Mucosa of descending colon (tissue), 3 donors: Measurements from ENCODE around the gene COL4A4. TPM values are rescaled to one million over a fixed set of nuclear protein-coding genes. Genes with fewer than 3 reads are reported as not detected.

Source experiments
- ATAC-seq: fragments of 200-7000 bp; cut with Tn5 transposase; one replicate; pipeline ENCODE4 v1.9.1; 2020; ENCODE audit warnings: mild to moderate bottlenecking, moderate library complexity
- DNase-seq, 3 donors: peaks; one replicate each; pipeline ENCODE4 v3.0.0-alpha.2; 2020
- H3K36me3 ChIP-seq: fragments of 200-600 bp; one replicate; pipeline ENCODE4 v1.8.0; 2021; ENCODE audit warnings: low read depth, mild to moderate bottlenecking
- H3K4me1 ChIP-seq: fragments of 200-600 bp; one replicate; pipeline ENCODE4 v1.8.0; 2021; ENCODE audit warnings: low read depth, mild to moderate bottlenecking
- H3K4me3 ChIP-seq: fragments of 200-600 bp; one replicate; pipeline ENCODE4 v1.8.0; 2021; ENCODE audit warnings: mild to moderate bottlenecking
- H3K9me3 ChIP-seq: fragments of 200-600 bp; one replicate; pipeline ENCODE4 v1.8.0; 2021; ENCODE audit warnings: mild to moderate bottlenecking
- CTCF ChIP-seq: fragments of 200-600 bp; IDR thresholded peaks from one replicate; pipeline ENCODE4 v1.8.0; 2022; ENCODE audit warnings: antibody characterized with exemption, mild to moderate bottlenecking
- intact Hi-C, 2 donors: fragments of 100-400 bp; cut with DNase I in 1 of 2; cut with micrococcal nuclease in 1 of 2; formaldehyde crosslinking; loops; one replicate each; pipeline versions ENCODE4 v1.11.0 to v1.11.1; 2022; cut with DNase I, micrococcal nuclease
- total RNA-seq, 3 donors: library from RNA; stranded (reverse); fragmentation: NEBNext Ultra II Directional in 2 of 3; extraction: Animal tissue kit (Norgen Biotek cat#: 25700) in 2 of 3; gene quantifications; one replicate each; pipeline versions ENCODE4 v1.2.1 to v1.2.4, GENCODE V29; 2021 to 2023
- donor health status: DM: no; HTN: no; CAD: no; lungs with moderate emphysema.
- donor health status: DM: no; HTN: no; CAD: no.
- donor health status: DM: no; HTN: yes; CAD: no.

The COL4A4 gene
- total RNA-seq, 3 donors from 2014 or later: 0.44 to 1.2 (median 1.1) TPM

- Histone ChIP-seq H3K4me1 (no peaks in the 10 kb centered on the region), H3K9me3 (no peaks in the 10 kb centered on the region), H3K4me3 (no peak overlapping the region), H3K36me3 (no peaks in the 10 kb centered on the region)
- intact Hi-C loops: no loop called here
- TF ChIP-seq CTCF: no peak
- ATAC-seq (no peak), DNase-seq (no peak)
Measured at GRCh38 chr2:227006189-227006897, 157.7 kb downstream of the COL4A4 start.

GRCh38 chr2:227004482-227004881 is 159.5 kb downstream of the COL4A4 start:
- DNase-seq: no peak
- no peak for ATAC-seq

GRCh38 chr2:227000123-227000522 is 163.9 kb downstream of the COL4A4 start:
- no peaks in the 10 kb centered on the region for H3K36me3 ChIP-seq
- DNase-seq (no peak), ATAC-seq (no peak)
- H3K4me3 ChIP-seq: no peak overlapping the region
- intact Hi-C loops: no loop called here
- no peaks in the 10 kb centered on the region for H3K4me1 ChIP-seq
- H3K9me3 ChIP-seq: no peaks in the 10 kb centered on the region
- no peak for TF ChIP-seq CTCF

More at GRCh38 chr2:227004482-227004881, 159.5 kb downstream of the COL4A4 start:
- intact Hi-C loops: no loop called here
- Histone ChIP-seq H3K4me1 (no peaks in the 10 kb centered on the region), H3K9me3 (no peaks in the 10 kb centered on the region), H3K36me3 (no peaks in the 10 kb centered on the region), H3K4me3 (no peak overlapping the region)
- TF ChIP-seq CTCF: no peak

GRCh38 chr2:226999661-227000060 is 164.3 kb downstream of the COL4A4 start:
- H3K4me1 ChIP-seq: no peaks in the 10 kb centered on the region
- H3K9me3 ChIP-seq: no peaks in the 10 kb centered on the region
- ATAC-seq: no peak
- TF ChIP-seq CTCF: no peak
- intact Hi-C loops: no loop called here
- H3K4me3 ChIP-seq: no peak overlapping the region
- DNase-seq: no peak
- no peaks in the 10 kb centered on the region for H3K36me3 ChIP-seq

GRCh38 chr2:226995625-226996041 is 168.4 kb downstream of the COL4A4 start:
- DNase-seq (peak in 2 of 3 donors; percentile 22 to 47), ATAC-seq (peak; percentile 49)
- intact Hi-C loops: no loop called here
- Histone ChIP-seq H3K4me1 (no peaks in the 10 kb centered on the region), H3K9me3 (no peaks in the 10 kb centered on the region), H3K4me3 (no peak overlapping the region), H3K36me3 (no peaks in the 10 kb centered on the region)
- TF ChIP-seq CTCF: no peak
